Epithelial cell of proximal tubule (primary cell): ENCODE results near the gene MARK2. TPM values are rescaled to one million over a fixed set of nuclear protein-coding genes. Genes with fewer than 3 reads are reported as not detected.

Experiments used
- DNase-seq: peaks from one replicate; pipeline ENCODE4 v3.0.0-alpha.2; 2011; ENCODE audit warnings: low read depth
- H3K4me3 ChIP-seq: 2 replicates; pipeline ENCODE4 v1.5.1; 2011; ENCODE audit warnings: low read depth, mild to moderate bottlenecking, low read length
- CTCF ChIP-seq: conservative IDR thresholded peaks from 2 replicates; pipeline ENCODE4 v1.5.1; 2012; ENCODE audit warnings: low read depth, mild to moderate bottlenecking, low read length
- total RNA-seq: library from RNA; depleted of rRNA; stranded (reverse); fragments of >200 nt; gene quantifications from 2 replicates; pipeline ENCODE4 v1.2.3, GENCODE V29; 2015

MARK2 gene
- total RNA-seq, 1 donor from 2014 or later, result 36.2 TPM

GRCh38 chr11:63843041-63843440 is 4.1 kb downstream of the MARK2 start:
- DNase-seq, result no peak
- H3K4me3 ChIP-seq, result no peak overlapping the region
- TF ChIP-seq CTCF, result no peak

- no peak overlapping the region for H3K4me3 ChIP-seq
- TF ChIP-seq CTCF, result no peak
Measured at GRCh38 chr11:63844836-63845235, 5.9 kb downstream of the MARK2 start.

GRCh38 chr11:63845303-63845702 is 6.4 kb downstream of the MARK2 start:
- no peak overlapping the region for H3K4me3 ChIP-seq
- no peak for DNase-seq
- no peak for TF ChIP-seq CTCF

More at GRCh38 chr11:63844836-63845235, 5.9 kb downstream of the MARK2 start:
- DNase-seq, result no peak

GRCh38 chr11:63845911-63846310 is 7.0 kb downstream of the MARK2 start:
- no peak for DNase-seq
- TF ChIP-seq CTCF, result no peak
- H3K4me3 ChIP-seq, result no peak overlapping the region

- no peak overlapping the region for H3K4me3 ChIP-seq
- no peak for DNase-seq
- TF ChIP-seq CTCF, result no peak
Measured at GRCh38 chr11:63846897-63847296, 8.0 kb downstream of the MARK2 start.

- no peak for DNase-seq
- TF ChIP-seq CTCF, result no peak
- no peak overlapping the region for H3K4me3 ChIP-seq
Measured at GRCh38 chr11:63847363-63847762, 8.5 kb downstream of the MARK2 start.

GRCh38 chr11:63849691-63850090 is 10.8 kb downstream of the MARK2 start:
- H3K4me3 ChIP-seq, result no peak overlapping the region
- TF ChIP-seq CTCF, result no peak
- DNase-seq, result no peak
